LNCAP (cell line): ENCODE results near the gene SLC14A1.

Experiments used
- TF ChIP-seq, protein P1 (sequence below): fragments of 450-650 bp; IDR thresholded peaks from 2 replicates; pipeline ENCODE4 v1.5.1; 2017; ENCODE audit warnings: mild to moderate bottlenecking

The SLC14A1 gene

GRCh38 chr18:45725336-45725735 lies 1.4 kb downstream of the SLC14A1 start:
- TF ChIP-seq, protein P1, sequence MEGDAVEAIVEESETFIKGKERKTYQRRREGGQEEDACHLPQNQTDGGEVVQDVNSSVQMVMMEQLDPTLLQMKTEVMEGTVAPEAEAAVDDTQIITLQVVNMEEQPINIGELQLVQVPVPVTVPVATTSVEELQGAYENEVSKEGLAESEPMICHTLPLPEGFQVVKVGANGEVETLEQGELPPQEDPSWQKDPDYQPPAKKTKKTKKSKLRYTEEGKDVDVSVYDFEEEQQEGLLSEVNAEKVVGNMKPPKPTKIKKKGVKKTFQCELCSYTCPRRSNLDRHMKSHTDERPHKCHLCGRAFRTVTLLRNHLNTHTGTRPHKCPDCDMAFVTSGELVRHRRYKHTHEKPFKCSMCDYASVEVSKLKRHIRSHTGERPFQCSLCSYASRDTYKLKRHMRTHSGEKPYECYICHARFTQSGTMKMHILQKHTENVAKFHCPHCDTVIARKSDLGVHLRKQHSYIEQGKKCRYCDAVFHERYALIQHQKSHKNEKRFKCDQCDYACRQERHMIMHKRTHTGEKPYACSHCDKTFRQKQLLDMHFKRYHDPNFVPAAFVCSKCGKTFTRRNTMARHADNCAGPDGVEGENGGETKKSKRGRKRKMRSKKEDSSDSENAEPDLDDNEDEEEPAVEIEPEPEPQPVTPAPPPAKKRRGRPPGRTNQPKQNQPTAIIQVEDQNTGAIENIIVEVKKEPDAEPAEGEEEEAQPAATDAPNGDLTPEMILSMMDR: no peak

GRCh38 chr18:45726603-45727002 lies 2.6 kb downstream of the SLC14A1 start:
- TF ChIP-seq, protein P1: no peak

- TF ChIP-seq, protein P1: no peak
These were observed 3.1 kb downstream of the SLC14A1 start for GRCh38 chr18:45727068-45727467.

DNA sequence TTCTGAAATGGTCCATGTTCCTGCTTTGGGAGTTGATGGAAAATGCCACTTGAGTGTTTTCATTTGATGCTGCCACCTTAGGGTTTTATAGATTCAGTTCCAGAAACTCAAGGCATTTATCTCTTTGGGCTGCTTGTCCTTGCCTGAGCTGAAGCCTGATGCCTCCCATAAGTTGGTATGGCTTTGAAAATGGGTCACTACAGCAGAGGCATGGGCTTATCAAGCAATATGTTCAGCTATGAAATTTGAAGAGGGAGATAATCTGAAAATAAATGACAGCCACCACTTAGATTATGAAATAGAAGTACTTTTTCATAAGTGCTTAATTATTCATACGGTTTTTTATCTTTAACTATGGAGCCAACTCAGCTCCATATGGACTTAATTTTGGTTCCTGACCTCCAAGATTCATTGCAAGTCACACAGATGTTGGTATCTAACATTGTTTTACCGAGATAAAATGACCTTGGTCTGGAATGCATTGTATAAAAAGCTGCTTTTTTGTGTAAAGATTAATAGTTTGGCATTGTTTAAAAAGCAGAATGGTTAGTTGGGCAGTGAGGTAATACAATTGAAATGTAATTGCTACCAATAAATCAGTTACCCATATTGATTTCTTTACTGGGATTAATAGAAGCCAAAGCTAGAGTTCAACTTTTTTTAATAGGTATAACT lies 4.5 kb downstream of the SLC14A1 start:
- TF ChIP-seq, protein P1: no peak

- TF ChIP-seq, protein P1: no peak
These were observed 7.0 kb downstream of the SLC14A1 start for GRCh38 chr18:45730832-45731575.

- TF ChIP-seq, protein P1: no peak
These were observed 7.7 kb downstream of the SLC14A1 start for GRCh38 chr18:45731716-45732115.

DNA sequence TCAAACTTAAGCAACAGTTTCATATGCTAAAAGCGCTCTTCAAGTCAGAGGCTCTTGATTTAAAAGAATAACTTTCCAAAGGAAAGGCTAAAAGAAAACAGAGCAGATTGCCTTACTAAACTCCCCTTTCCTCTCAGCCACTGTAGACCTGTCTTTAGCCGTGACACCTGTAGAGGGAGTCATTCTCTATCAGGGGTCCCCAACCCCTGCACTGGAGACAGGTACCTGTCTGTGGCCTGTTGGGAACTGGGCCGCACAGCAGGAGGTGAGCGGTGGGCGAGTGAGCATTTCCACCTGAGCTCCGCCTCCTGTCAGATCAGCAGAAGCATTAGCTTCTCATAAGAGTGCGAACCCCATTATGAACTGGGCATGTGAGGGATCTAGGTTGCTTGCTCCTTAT lies 9.6 kb downstream of the SLC14A1 start:
- TF ChIP-seq, protein P1: no peak
